Measurements from ENCODE around the gene CHD2.
"Not testable (repeated sequence)": the region's sequence is repeated elsewhere in the genome, so short reads cannot be mapped to it uniquely, and the experiment has no call there.

The CHD2 gene

GRCh38 chr15:92870010-92870591, 30.0 kb upstream of the CHD2 start:
- in situ Hi-C loops (cut with HindIII; ENCODE audit: low pct_ligation_motif_present, low sequenced_read_pairs) = no loop called here
- DNase-seq = no peak
- TF ChIP-seq CTCF (IDR thresholded peaks at IDR 0.05; ENCODE audit: low read depth, low read length, missing control alignments) = no peak
- Histone ChIP-seq H3K27me3 (replicated peaks) (no peaks in the 10 kb centered on the region), H3K27ac (no peak overlapping the region), H3K4me3 (ENCODE audit: low read depth, low read length) (no peak overlapping the region), H3K36me3 (replicated peaks) (no peaks in the 10 kb centered on the region)

- in situ Hi-C loops (cut with HindIII; ENCODE audit: low pct_ligation_motif_present, low sequenced_read_pairs); H3K27ac ChIP-seq; H3K4me3 ChIP-seq (ENCODE audit: low read depth, low read length); H3K36me3 ChIP-seq (replicated peaks); H3K27me3 ChIP-seq (replicated peaks); DNase-seq: not testable (repeated sequence)
These were observed 27.2 kb upstream of the CHD2 start for GRCh38 chr15:92872967-92873366.

GRCh38 chr15:92877000-92877399, 23.1 kb upstream of the CHD2 start:
- no peak for TF ChIP-seq CTCF (IDR thresholded peaks at IDR 0.05; ENCODE audit: low read depth, low read length, missing control alignments)
- no peak overlapping the region for H3K4me3 ChIP-seq (ENCODE audit: low read depth, low read length)
- in situ Hi-C loops (cut with HindIII; ENCODE audit: low pct_ligation_motif_present, low sequenced_read_pairs) = no loop called here
- no peaks in the 10 kb centered on the region for H3K36me3 ChIP-seq (replicated peaks)
- no peak for DNase-seq
- no peaks in the 10 kb centered on the region for H3K27me3 ChIP-seq (replicated peaks)
- no peak overlapping the region for H3K27ac ChIP-seq

DNA sequence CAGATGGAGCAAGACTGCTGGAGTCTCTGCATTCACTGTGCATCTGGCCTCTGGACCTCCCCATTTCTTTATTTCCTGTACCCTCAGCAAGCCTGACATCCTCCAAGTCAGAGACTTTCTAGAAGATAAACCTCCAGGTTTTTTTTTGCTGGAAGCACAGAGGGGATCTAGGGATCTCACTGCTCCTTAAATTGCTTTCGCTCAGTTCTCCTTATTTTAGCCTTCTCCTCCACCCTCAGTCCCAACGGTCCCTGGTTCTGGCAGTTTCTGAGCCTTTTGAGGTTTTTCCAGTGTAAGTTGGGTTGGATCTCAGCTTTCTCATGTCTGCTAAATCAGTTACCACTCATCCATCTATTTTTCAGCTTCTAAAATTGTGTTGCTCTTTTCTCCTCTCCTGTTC, 22.7 kb upstream of the CHD2 start:
- no peaks in the 10 kb centered on the region for H3K27me3 ChIP-seq (replicated peaks)
- no peaks in the 10 kb centered on the region for H3K36me3 ChIP-seq (replicated peaks)
- H3K27ac ChIP-seq = no peak overlapping the region
- in situ Hi-C loops (cut with HindIII; ENCODE audit: low pct_ligation_motif_present, low sequenced_read_pairs) = no loop called here
- no peak for TF ChIP-seq CTCF (IDR thresholded peaks at IDR 0.05; ENCODE audit: low read depth, low read length, missing control alignments)
- H3K4me3 ChIP-seq (ENCODE audit: low read depth, low read length) = no peak overlapping the region
- no peak for DNase-seq

DNA sequence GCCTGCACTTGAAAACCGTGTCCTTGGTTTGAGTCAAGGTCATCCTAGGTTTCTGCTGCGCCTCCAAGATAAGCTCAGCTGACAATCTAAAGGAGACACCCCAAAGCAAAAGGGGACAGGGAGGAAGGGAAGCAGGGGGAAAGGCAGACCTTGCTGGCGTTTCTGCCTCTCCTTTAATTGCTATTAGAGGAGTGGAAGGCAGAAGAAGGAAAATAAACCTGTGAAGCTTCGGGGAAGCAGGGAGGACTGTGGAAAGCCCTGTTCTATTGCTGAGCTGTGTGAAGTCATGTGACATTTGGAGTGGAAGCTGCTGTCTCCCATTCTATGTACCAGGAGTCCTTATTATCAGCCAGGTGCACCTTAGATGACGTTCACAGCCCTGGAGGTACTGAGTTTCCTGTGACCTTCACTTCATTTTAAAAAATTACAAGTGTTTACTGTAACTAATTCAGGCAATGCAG, 21.5 kb upstream of the CHD2 start:
- Histone ChIP-seq H3K36me3 (replicated peaks) (peaks cover 4% of the 10 kb centered on the region), H3K27ac (no peak overlapping the region), H3K4me3 (ENCODE audit: low read depth, low read length) (no peak overlapping the region), H3K27me3 (replicated peaks) (no peaks in the 10 kb centered on the region)
- no peak for TF ChIP-seq CTCF (IDR thresholded peaks at IDR 0.05; ENCODE audit: low read depth, low read length, missing control alignments)
- in situ Hi-C loops (cut with HindIII; ENCODE audit: low pct_ligation_motif_present, low sequenced_read_pairs) = no loop called here
- DNase-seq = no peak

DNA sequence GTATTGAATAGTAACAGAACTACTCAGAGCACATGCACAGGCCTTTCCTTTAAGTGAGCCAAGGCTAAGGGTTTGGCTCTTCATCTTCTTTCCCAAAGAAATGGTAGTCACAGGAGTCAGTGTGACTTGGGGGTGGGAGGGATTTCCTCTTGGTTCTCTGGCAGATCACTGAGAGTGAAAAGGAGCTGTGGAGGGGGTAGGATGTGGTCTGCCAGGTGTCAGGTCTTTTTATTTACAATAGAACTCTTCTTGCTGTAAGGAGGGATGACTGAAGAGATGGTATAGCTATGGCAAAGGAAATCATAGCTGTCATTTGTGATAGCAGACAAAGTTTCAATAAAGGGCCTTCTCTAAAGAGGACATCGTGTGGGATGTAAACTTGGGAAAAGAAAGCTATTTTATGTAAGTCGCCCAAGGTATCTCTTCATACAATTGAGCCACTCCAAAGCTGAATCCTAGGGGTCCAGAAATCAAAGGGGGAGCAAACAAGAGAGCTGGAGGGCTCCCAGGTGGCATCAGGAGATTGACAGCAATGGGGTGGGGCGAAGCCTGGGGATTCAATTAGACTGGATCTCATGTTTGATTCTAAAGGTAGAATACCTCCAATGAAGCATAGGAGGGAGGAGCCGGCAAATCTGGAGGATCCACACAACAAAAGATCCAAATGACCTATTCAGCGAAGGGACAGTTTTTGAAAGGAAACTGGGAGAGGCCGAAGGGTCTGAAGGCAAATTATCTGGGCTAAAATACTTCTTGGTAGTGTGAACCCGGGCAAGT, 20.0 kb upstream of the CHD2 start:
- Histone ChIP-seq H3K4me3 (ENCODE audit: low read depth, low read length) (no peak overlapping the region), H3K36me3 (replicated peaks) (peaks cover 4% of the 10 kb centered on the region), H3K27me3 (replicated peaks) (no peaks in the 10 kb centered on the region), H3K27ac (no peak overlapping the region)
- TF ChIP-seq CTCF (IDR thresholded peaks at IDR 0.05; ENCODE audit: low read depth, low read length, missing control alignments) = no peak
- in situ Hi-C loops (cut with HindIII; ENCODE audit: low pct_ligation_motif_present, low sequenced_read_pairs) = loop anchor here (10.0 kb wide), 1 partner anchor 65 kb away; no protein-coding TSS in a partner anchor
- DNase-seq = no peak

Data from brain microvascular endothelial cell (primary cell).